ENCODE results near the gene ZNF8.
"Not testable (repeated sequence)": the region's sequence is repeated elsewhere in the genome, so short reads cannot be mapped to it uniquely, and the experiment has no call there.

ZNF8 gene

GRCh38 chr19:58336820-58337219, 58.1 kb downstream of the ZNF8 start:
- ChIA-PET CTCF (no interaction called here), POLR2A (ENCODE audit: low non-redundant PET) (interaction anchor here (0.7 kb wide), 1 partner anchor 105 kb away, joined by 3 read pairs; no protein-coding TSS in a partner anchor)
- DNase-seq (ENCODE audit: low spot score): no peak
- no peak overlapping the region for H3K27ac ChIP-seq
- no peak for TF ChIP-seq CTCF (conservative IDR thresholded peaks at IDR 0.05; ENCODE audit: low read depth)

GRCh38 chr19:58338336-58338735, 59.6 kb downstream of the ZNF8 start:
- H3K27ac ChIP-seq: no peak overlapping the region
- ChIA-PET POLR2A (ENCODE audit: low non-redundant PET) (no interaction called here), CTCF (interaction anchor here (0.6 kb wide), 1 partner anchor 73 kb away, joined by 3 read pairs; no protein-coding TSS in a partner anchor)
- TF ChIP-seq CTCF (conservative IDR thresholded peaks at IDR 0.05; ENCODE audit: low read depth): no peak
- DNase-seq (ENCODE audit: low spot score): no peak

GRCh38 chr19:58338825-58339558, 60.2 kb downstream of the ZNF8 start:
- no peak; the same call in 1 of the 2 replicates for TF ChIP-seq CTCF (conservative IDR thresholded peaks at IDR 0.05; ENCODE audit: low read depth)
- POLR2A ChIA-PET (ENCODE audit: low non-redundant PET): no interaction called here
- no peak for DNase-seq (ENCODE audit: low spot score)
- no peak overlapping the region for H3K27ac ChIP-seq
- CTCF ChIA-PET: no interaction called here

- CTCF ChIA-PET: no interaction called here
- TF ChIP-seq CTCF (conservative IDR thresholded peaks at IDR 0.05; ENCODE audit: low read depth): no peak
- POLR2A ChIA-PET (ENCODE audit: low non-redundant PET): no interaction called here
- H3K27ac ChIP-seq: peak overlapping the region; percentile 68; the same call in 1 of the 2 replicates
- no peak for DNase-seq (ENCODE audit: low spot score)
Measured at GRCh38 chr19:58345558-58345957, 66.8 kb downstream of the ZNF8 start.

GRCh38 chr19:58346961-58347929, 68.5 kb downstream of the ZNF8 start:
- POLR2A ChIA-PET (ENCODE audit: low non-redundant PET): no interaction called here
- H3K27ac ChIP-seq: peak overlapping the region; percentile 68
- CTCF ChIA-PET: interaction anchor here (0.6 to 0.8 kb wide), 2 partner anchors 61 to 172 kb away, joined by 4 read pairs; partner anchors contain the start of gene ZNF584
- TF ChIP-seq CTCF (conservative IDR thresholded peaks at IDR 0.05; ENCODE audit: low read depth): no peak
- DNase-seq (ENCODE audit: low spot score): peak; percentile 74

- H3K27ac ChIP-seq: peak overlapping the region; percentile 68
- POLR2A ChIA-PET (ENCODE audit: low non-redundant PET); DNase-seq (ENCODE audit: low spot score): not testable (repeated sequence)
- CTCF ChIA-PET: interaction anchor here (1.1 kb wide), 1 partner anchor 14 kb away, joined by 3 read pairs; the partner anchor contains the start of gene ZNF497
Measured at GRCh38 chr19:58348080-58348479, 69.3 kb downstream of the ZNF8 start.

All from RWPE1 (cell line).